ENCODE results near the gene YTHDF1. TPM values are rescaled to one million over a fixed set of nuclear protein-coding genes. Genes with fewer than 3 reads are reported as not detected.

The YTHDF1 gene
- total RNA-seq, 2 experiments from 2014 or later: 36.2 to 38.7 TPM

DNA sequence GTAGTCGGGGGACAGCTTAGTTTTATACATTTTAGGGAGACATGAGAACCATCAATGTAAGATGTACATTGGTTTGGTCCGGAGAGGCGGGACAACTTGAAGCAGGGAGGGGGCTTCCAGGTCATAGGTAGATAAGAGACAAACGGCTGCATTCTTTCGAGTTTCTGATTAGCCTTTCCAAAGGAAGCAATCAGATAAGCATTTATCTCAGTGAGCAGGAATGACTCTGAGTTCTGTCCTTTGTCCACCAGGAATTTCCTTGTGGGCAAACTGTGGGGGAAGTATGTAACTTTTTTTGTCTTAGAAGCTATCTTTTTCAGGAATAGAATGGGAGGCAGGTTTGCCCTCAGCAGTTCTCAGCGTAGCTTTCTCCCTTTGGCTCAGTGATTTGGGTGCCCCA is 1.4 kb downstream of the YTHDF1 start:
- Mint-ChIP-seq H3K9me3 (ENCODE audit: insufficient read depth) (no peaks in the 10 kb centered on the region), H3K27ac (peak overlapping the region; percentile 86), H3K27me3 (ENCODE audit: low read depth) (no peaks in the 10 kb centered on the region), H3K4me1 (ENCODE audit: low read depth) (peaks cover 45% of the 10 kb centered on the region), H3K4me3 (peak overlapping the region; percentile 94), H3K36me3 (ENCODE audit: low read depth) (peaks cover 47% of the 10 kb centered on the region)
- ChIA-PET CTCF (interaction anchor here (1.3 to 7.0 kb wide), 2 partner anchors 9 to 242 kb away, joined by 3 to 48 read pairs; no protein-coding TSS in a partner anchor), POLR2A (interaction anchor here (0.7 to 1.4 kb wide), 2 partner anchors 58 to 836 kb away, joined by 3 to 4 read pairs; partner anchors contain the start of gene ARFGAP1)
- ATAC-seq (no peak), DNase-seq (no peak)

DNA sequence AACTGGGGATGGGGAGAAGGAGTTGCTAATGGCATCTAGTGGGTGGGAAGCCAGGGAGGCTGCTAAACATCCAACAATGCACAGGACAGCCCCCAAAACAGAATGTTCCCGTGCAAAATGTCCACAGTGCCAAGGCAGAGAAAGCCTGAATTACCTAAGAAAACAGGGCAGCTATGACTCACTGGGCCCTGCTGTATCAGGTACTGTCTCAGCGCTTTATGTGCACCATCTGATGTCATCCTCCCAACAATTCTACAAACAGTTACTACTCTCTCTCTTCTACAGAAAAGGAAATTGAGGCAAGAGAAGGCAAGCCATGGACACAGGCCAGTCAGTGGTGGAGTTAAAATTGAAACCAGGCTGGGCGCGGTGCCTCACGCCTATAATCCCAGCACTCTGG is 3.1 kb downstream of the YTHDF1 start:
- H3K27ac Mint-ChIP-seq: no peak overlapping the region
- no peak overlapping the region for H3K4me3 Mint-ChIP-seq
- ChIA-PET POLR2A (no interaction called here), CTCF (interaction anchor here (7.0 kb wide), 1 partner anchor 11 kb away, joined by 48 read pairs; no protein-coding TSS in a partner anchor)
- H3K27me3 Mint-ChIP-seq (ENCODE audit: low read depth): no peaks in the 10 kb centered on the region
- peaks cover 45% of the 10 kb centered on the region for H3K4me1 Mint-ChIP-seq (ENCODE audit: low read depth)
- peaks cover 51% of the 10 kb centered on the region for H3K36me3 Mint-ChIP-seq (ENCODE audit: low read depth)
- no peak for ATAC-seq
- DNase-seq: no peak
- H3K9me3 Mint-ChIP-seq (ENCODE audit: insufficient read depth): no peaks in the 10 kb centered on the region

DNA sequence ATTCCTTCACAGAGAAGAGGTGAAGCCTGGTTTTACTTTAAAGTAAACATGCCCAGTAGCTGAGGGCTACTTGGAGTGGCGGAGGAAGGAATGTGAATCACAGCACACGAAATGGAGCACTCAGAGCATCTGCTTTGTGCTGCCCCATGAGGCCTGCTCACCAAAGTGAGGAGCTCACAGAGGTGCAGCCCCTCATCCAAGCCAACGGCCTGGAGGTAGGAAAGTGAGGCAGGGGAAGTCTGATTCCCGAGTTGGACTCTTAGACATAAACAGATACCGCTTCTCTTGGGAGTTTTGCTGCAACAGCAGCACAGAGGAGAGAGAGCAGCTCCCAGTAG is 3.6 kb downstream of the YTHDF1 start:
- Mint-ChIP-seq H3K4me1 (ENCODE audit: low read depth) (peaks cover 45% of the 10 kb centered on the region), H3K27ac (no peak overlapping the region), H3K27me3 (ENCODE audit: low read depth) (no peaks in the 10 kb centered on the region), H3K9me3 (ENCODE audit: insufficient read depth) (no peaks in the 10 kb centered on the region), H3K4me3 (no peak overlapping the region), H3K36me3 (ENCODE audit: low read depth) (peaks cover 53% of the 10 kb centered on the region)
- ChIA-PET POLR2A (no interaction called here), CTCF (interaction anchor here (7.0 kb wide), 1 partner anchor 11 kb away, joined by 48 read pairs; no protein-coding TSS in a partner anchor)
- ATAC-seq (no peak), DNase-seq (no peak)

DNA sequence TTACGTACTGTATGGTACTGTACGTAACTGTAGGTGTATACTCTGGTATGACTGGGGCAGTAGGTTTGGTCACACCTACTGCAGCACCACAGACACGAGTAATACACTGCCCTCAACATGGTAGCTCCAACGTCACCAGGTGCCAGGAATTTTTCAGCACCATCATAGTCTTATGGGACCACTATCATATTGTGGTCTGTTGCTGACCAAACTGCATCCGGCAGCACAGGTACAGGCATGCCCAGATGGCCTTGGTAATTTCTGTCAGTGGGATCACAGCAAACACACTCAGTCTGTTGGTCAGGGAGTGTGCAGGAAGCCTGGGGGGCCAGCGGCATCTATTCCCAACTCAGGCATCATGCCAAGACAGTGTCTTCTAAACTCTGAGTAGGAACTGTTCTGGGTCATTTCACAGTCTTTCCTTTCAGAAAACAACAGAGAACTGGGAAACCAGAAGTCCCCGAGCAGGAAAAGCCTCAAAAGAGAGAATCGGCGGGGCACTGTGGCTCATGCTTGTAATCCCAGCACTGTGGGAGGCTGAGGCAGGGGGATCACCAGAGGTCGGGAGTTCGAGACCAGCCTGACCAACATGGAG is 5.8 kb downstream of the YTHDF1 start:
- H3K9me3 Mint-ChIP-seq (ENCODE audit: insufficient read depth): no peaks in the 10 kb centered on the region
- POLR2A ChIA-PET: no interaction called here
- ATAC-seq (no peak), DNase-seq (no peak)
- H3K4me3 Mint-ChIP-seq: no peak overlapping the region
- H3K36me3 Mint-ChIP-seq (ENCODE audit: low read depth): peaks cover 59% of the 10 kb centered on the region
- H3K27ac Mint-ChIP-seq: no peak overlapping the region
- peaks cover 39% of the 10 kb centered on the region for H3K4me1 Mint-ChIP-seq (ENCODE audit: low read depth)
- H3K27me3 Mint-ChIP-seq (ENCODE audit: low read depth): no peaks in the 10 kb centered on the region
- CTCF ChIA-PET: interaction anchor here (7.0 kb wide), 1 partner anchor 13 kb away, joined by 48 read pairs; no protein-coding TSS in a partner anchor

DNA sequence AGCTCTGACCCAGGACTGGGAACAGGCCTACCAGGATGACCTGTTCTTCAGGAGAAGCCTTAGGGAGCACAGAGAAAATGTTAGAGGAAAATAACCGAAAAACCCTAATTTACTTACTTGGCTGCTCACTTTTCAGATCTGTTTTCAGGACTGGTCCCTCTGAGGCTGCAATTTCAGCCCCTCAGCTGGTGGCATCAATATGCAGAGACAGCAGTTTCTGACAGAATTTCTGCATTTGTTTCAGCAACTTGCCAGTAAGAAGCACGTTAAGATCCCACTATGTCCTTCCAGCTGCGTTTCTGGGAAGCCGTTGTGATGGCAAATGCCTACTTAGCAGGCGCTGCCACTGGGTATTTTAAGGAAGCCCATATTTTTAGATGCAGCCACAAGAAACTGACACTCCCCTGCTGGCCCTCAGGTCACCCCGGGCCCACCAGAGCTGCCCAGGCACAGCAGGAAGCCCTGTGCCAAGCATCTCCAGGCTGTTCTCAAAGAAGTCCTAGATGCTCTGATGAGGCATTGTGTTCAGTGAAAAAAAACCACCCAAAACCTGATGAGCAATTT is 7.5 kb downstream of the YTHDF1 start:
- H3K36me3 Mint-ChIP-seq (ENCODE audit: low read depth): peaks cover 43% of the 10 kb centered on the region
- ChIA-PET CTCF (no interaction called here), POLR2A (no interaction called here)
- no peak overlapping the region for H3K27ac Mint-ChIP-seq
- no peak for ATAC-seq
- no peak for DNase-seq
- H3K27me3 Mint-ChIP-seq (ENCODE audit: low read depth): no peaks in the 10 kb centered on the region
- H3K4me3 Mint-ChIP-seq: no peak overlapping the region
- H3K4me1 Mint-ChIP-seq (ENCODE audit: low read depth): peaks cover 22% of the 10 kb centered on the region
- no peaks in the 10 kb centered on the region for H3K9me3 Mint-ChIP-seq (ENCODE audit: insufficient read depth)

DNA sequence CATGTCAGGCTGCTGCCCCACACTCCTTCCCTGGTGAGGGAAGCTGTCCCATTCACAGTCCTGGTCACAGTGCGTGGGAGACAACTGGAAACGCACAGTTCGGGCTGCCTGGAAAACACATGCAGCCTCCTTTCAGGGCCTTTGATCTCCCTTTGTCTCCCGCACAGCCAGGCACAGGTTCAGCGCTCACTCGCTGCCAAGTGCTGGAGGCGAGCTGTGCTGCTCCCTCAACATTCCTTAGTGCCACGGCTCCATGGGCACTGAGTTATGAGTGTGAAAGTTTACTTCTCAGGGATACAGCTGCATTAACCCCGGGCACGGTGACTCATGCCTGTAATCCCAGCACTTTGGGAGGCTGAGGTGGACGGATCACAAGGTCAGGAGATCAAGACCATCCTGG is 9.1 kb downstream of the YTHDF1 start:
- CTCF ChIA-PET: interaction anchor here (1.4 kb wide), 1 partner anchor 16 kb away, joined by 6 read pairs; no protein-coding TSS in a partner anchor
- POLR2A ChIA-PET: no interaction called here

DNA sequence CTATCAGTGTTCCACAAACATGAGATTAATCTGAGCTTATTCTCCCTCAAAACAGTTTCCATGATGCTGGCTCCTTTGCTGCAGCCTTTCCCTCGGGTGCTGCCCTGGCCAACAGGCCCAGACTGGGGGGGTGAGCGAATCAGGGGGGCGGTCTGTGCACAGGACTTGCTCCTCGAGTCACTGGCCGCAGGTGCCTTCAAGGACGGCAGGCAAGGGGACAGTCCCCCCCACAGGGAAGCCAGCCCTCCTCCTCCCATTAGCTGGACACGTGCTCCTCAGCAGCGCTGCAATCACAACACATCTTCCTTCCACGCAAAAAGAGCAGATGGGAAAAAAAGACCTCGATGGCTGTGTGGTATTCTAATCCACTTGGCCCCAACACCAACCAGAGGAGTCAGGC is 10.0 kb downstream of the YTHDF1 start:
- DNase-seq (no peak), ATAC-seq (no peak)
- no peak overlapping the region for H3K27ac Mint-ChIP-seq
- peaks cover 37% of the 10 kb centered on the region for H3K36me3 Mint-ChIP-seq (ENCODE audit: low read depth)
- ChIA-PET CTCF (interaction anchor here (1.4 kb wide), 1 partner anchor 17 kb away, joined by 6 read pairs; no protein-coding TSS in a partner anchor), POLR2A (interaction anchor here (0.6 kb wide), 1 partner anchor 11 kb away, joined by 3 read pairs; no protein-coding TSS in a partner anchor)
- no peaks in the 10 kb centered on the region for H3K27me3 Mint-ChIP-seq (ENCODE audit: low read depth)
- no peak overlapping the region for H3K4me3 Mint-ChIP-seq
- H3K4me1 Mint-ChIP-seq (ENCODE audit: low read depth): peaks cover 8% of the 10 kb centered on the region
- H3K9me3 Mint-ChIP-seq (ENCODE audit: insufficient read depth): no peaks in the 10 kb centered on the region

More for the DNA sequence above, 9.1 kb downstream of the YTHDF1 start:
- Mint-ChIP-seq H3K4me3 (no peak overlapping the region), H3K4me1 (ENCODE audit: low read depth) (peaks cover 9% of the 10 kb centered on the region), H3K9me3 (ENCODE audit: insufficient read depth) (no peaks in the 10 kb centered on the region), H3K27ac (no peak overlapping the region), H3K27me3 (ENCODE audit: low read depth) (no peaks in the 10 kb centered on the region), H3K36me3 (ENCODE audit: low read depth) (peaks cover 33% of the 10 kb centered on the region)
- no peak for ATAC-seq
- DNase-seq: no peak

DNA sequence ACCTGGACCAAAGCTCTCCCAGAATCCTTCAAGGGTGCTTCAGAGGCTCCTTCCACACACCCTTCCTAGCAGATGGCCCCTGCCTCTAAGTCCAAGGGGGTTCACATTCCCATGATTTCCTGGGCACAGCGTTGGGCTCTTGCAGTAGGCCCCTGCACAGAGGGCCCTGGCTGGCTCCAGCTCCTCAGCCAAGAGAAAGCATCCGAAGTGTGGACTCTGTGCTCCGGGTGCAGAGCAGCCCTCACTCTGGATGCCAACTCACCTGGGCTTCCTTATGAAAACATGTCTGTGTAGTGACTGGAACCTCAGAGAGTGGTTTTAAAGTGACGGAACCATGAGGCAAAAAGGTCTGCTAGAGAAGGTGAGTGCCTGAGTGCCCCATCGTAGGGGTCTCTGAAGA is 11.6 kb downstream of the YTHDF1 start:
- Mint-ChIP-seq H3K27me3 (ENCODE audit: low read depth) (no peaks in the 10 kb centered on the region), H3K27ac (no peak overlapping the region), H3K9me3 (ENCODE audit: insufficient read depth) (no peaks in the 10 kb centered on the region), H3K4me1 (ENCODE audit: low read depth) (peaks cover 4% of the 10 kb centered on the region), H3K4me3 (no peak overlapping the region), H3K36me3 (ENCODE audit: low read depth) (peaks cover 32% of the 10 kb centered on the region)
- DNase-seq: no peak
- CTCF ChIA-PET: interaction anchor here (2.8 kb wide), 1 partner anchor 19 kb away, joined by 10 read pairs; no protein-coding TSS in a partner anchor
- no peak for ATAC-seq
- POLR2A ChIA-PET: no interaction called here

DNA sequence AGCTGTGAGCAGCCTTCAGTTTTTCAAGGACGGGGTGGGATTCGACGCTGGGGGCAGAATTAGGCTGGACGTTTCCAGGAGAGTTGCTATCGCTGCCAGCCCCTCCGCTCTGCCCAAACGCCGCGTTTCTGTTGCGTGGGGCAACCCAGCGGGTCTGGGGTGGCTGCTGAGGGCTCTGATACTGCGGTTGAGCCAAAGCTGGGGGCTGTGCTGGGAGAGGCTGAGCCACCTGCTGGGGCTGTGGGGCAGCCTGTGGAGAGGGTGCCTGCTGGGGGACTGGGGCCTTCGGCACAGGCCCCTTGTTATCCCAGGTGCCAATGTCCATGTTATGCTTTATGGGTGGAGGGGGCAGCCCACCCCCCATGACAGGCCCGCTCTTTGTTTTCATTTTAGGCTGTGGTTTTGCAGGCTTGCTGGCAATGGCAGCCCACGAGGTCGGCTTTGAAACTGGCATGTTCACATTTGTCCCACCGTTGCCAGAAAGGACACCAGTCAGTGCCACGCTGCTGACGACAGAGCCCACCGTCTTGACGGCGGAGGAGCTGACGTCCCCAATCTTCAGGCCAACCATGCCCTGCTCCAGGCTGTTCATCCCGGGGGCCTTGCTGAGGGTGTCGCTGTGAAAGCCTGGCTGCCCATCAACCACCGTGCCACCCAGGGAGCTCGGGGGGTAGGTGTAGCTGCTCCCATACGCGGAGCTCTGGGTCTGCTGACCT is 13.0 kb downstream of the YTHDF1 start:
- H3K4me3 Mint-ChIP-seq: no peak overlapping the region
- H3K9me3 Mint-ChIP-seq (ENCODE audit: insufficient read depth): no peaks in the 10 kb centered on the region
- CTCF ChIA-PET: interaction anchor here (0.7 to 2.8 kb wide), 2 partner anchors 20 to 113 kb away, joined by 3 to 10 read pairs; no protein-coding TSS in a partner anchor
- peaks cover 31% of the 10 kb centered on the region for H3K36me3 Mint-ChIP-seq (ENCODE audit: low read depth)
- no peaks in the 10 kb centered on the region for H3K27me3 Mint-ChIP-seq (ENCODE audit: low read depth)
- no peak overlapping the region for H3K27ac Mint-ChIP-seq
- POLR2A ChIA-PET: no interaction called here
- ATAC-seq (no peak), DNase-seq (no peak)
- peaks cover 4% of the 10 kb centered on the region for H3K4me1 Mint-ChIP-seq (ENCODE audit: low read depth)

DNA sequence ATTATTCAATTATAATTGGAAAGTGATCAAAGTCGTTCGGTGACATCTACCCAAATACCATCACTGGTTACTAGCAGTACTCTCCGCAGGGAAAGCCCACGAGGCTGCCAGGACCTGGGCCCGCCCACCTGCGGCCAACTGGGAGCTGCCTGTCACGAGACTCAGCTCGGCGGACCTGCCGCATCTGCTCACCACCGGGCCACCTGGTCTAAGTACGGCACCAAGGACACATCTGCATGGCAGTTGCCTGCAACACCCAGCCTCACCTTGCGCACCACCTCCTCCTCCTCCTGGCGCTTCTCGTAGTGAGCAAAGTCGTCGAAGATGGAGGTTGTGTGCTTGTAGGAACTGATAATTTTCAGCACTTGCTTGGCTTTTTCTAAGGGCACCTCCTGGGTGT is 13.9 kb downstream of the YTHDF1 start:
- Mint-ChIP-seq H3K36me3 (ENCODE audit: low read depth) (peaks cover 33% of the 10 kb centered on the region), H3K9me3 (ENCODE audit: insufficient read depth) (no peaks in the 10 kb centered on the region), H3K4me1 (ENCODE audit: low read depth) (peaks cover 12% of the 10 kb centered on the region), H3K27ac (no peak overlapping the region), H3K27me3 (ENCODE audit: low read depth) (no peaks in the 10 kb centered on the region), H3K4me3 (no peak overlapping the region)
- ATAC-seq: no peak
- no peak for DNase-seq
- CTCF ChIA-PET: no interaction called here
- POLR2A ChIA-PET: no interaction called here

DNA sequence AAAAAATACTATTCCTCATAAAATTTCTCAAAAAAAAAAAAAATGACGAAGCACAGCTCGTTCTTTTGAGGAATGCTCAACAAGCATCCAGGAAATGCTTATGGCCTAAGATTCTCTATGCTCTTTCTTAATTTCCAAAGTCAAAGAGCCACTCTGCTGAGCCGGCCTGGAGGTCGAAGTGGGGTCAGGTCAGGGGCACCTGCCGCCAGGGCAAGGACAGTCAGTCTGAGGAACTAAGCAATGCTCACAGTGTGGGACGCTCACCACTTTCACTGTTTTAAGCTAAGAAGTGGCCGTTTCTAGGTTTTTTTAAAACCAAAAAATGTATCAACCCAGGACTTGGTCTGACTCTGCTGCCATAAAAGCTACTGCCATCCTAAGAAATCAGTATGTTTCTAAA is 17.3 kb downstream of the YTHDF1 start:
- ChIA-PET CTCF (interaction anchor here (2.1 kb wide), 2 partner anchors 15 to 24 kb away, joined by 5 to 10 read pairs; no protein-coding TSS in a partner anchor), POLR2A (no interaction called here)
- DNase-seq: no peak
- Mint-ChIP-seq H3K4me3 (no peak overlapping the region), H3K9me3 (ENCODE audit: insufficient read depth) (no peaks in the 10 kb centered on the region), H3K36me3 (ENCODE audit: low read depth) (peaks cover 40% of the 10 kb centered on the region), H3K27ac (no peak overlapping the region), H3K27me3 (ENCODE audit: low read depth) (no peaks in the 10 kb centered on the region), H3K4me1 (ENCODE audit: low read depth) (peaks cover 8% of the 10 kb centered on the region)
- no peak for ATAC-seq

Data from activated CD8-positive, alpha-beta T cell treated with anti-CD3 and anti-CD28 coated beads, Interleukin-2, amount 10 ng/mL, durations not matched to agents 7 days and 5 days (primary cell).